ENCODE data around the gene NDFIP2.

DNA sequence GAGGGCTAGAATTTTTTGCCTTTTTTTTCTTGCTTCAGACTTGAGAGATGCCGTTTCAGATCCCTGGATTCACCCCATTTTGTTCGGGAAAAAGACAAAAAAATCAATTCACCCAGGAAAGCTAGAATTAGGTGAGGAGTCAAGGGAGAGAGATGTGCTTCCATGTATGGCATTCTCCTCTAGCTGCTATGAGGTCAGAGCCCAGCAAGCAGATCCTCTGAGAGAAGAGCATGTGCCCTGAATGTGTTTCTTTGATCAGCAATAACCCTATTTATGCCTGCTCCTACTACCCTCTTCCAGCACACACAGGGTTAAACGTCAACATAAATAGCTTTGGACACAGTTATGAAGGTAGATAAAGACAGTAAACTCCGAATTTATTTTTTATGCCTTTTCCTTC, 53.6 kb downstream of the NDFIP2 start:
- TF ChIP-seq, protein P1, sequence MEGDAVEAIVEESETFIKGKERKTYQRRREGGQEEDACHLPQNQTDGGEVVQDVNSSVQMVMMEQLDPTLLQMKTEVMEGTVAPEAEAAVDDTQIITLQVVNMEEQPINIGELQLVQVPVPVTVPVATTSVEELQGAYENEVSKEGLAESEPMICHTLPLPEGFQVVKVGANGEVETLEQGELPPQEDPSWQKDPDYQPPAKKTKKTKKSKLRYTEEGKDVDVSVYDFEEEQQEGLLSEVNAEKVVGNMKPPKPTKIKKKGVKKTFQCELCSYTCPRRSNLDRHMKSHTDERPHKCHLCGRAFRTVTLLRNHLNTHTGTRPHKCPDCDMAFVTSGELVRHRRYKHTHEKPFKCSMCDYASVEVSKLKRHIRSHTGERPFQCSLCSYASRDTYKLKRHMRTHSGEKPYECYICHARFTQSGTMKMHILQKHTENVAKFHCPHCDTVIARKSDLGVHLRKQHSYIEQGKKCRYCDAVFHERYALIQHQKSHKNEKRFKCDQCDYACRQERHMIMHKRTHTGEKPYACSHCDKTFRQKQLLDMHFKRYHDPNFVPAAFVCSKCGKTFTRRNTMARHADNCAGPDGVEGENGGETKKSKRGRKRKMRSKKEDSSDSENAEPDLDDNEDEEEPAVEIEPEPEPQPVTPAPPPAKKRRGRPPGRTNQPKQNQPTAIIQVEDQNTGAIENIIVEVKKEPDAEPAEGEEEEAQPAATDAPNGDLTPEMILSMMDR (conservative IDR thresholded peaks at IDR 0.05; ENCODE audit: low read depth in 2 of 2), result no peak
- TF ChIP-seq REST (IDR thresholded peaks at IDR 0.05; ENCODE audit: unreplicated experiment) (no peak), POLR2AphosphoS5 (IDR thresholded peaks at IDR 0.05; ENCODE audit: low read depth) (no peak), EZH2phosphoT487 (IDR thresholded peaks at IDR 0.05; ENCODE audit: unreplicated experiment) (no peak), EZH2 (IDR thresholded peaks at IDR 0.05; ENCODE audit: low read depth, unreplicated experiment) (no peak), ETS1 (IDR thresholded peaks at IDR 0.05) (no peak), JUNB (IDR thresholded peaks at IDR 0.05; ENCODE audit: unreplicated experiment) (no peak), STAT1 (IDR thresholded peaks at IDR 0.05; ENCODE audit: unreplicated experiment) (no peak)

Measured in GM23338 (cell line).